Fibroblast of skin of right quadriceps (primary cell): ENCODE results near the gene PCNX3.
"Not testable (repeated sequence)": the region's sequence is repeated elsewhere in the genome, so short reads cannot be mapped to it uniquely, and the experiment has no call there.

Experiments
- DNase-seq: peaks from one replicate; pipeline ENCODE4 v3.0.0-alpha.2; 2013

PCNX3 gene

DNA sequence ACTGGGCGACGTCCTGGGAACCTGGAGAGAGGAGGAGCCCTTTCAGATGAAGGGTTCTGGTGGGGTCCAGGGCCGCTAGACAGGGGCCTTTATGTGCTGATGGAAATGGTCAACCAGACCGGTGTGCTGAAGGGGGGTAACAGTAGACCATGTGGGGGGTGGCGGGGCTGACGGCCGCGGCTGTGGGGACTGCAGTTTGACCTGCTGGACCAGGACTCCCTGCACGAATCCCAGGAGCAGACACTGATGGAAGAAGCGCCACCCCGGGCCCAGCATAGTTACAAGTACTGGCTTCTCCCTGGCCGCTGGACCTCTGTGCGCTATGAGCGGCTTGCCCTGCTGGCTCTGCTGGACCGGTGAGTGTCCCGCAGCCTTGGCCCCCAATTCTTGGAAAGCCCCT is 6.4 kb downstream of the PCNX3 start:
- DNase-seq, result no peak

DNA sequence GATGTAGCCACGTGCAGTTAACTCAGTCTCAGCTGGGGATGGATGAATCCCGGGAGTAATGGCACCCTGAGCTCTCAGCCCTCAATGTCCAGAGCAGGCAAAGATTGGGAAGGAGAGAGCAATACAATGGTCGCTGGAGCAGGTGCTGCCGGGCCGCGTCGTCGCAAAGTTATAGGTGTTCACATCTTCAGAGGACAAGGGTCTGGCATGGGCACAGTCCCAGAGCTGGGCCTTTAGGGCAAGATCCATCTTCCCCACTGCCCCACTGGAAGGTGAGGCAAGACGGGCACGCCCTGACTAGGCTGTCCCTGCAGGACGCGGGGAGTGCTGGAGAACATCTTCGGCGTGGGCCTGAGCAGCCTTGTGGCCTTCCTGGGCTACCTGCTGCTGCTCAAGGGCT is 7.6 kb downstream of the PCNX3 start:
- DNase-seq, result no peak

DNA sequence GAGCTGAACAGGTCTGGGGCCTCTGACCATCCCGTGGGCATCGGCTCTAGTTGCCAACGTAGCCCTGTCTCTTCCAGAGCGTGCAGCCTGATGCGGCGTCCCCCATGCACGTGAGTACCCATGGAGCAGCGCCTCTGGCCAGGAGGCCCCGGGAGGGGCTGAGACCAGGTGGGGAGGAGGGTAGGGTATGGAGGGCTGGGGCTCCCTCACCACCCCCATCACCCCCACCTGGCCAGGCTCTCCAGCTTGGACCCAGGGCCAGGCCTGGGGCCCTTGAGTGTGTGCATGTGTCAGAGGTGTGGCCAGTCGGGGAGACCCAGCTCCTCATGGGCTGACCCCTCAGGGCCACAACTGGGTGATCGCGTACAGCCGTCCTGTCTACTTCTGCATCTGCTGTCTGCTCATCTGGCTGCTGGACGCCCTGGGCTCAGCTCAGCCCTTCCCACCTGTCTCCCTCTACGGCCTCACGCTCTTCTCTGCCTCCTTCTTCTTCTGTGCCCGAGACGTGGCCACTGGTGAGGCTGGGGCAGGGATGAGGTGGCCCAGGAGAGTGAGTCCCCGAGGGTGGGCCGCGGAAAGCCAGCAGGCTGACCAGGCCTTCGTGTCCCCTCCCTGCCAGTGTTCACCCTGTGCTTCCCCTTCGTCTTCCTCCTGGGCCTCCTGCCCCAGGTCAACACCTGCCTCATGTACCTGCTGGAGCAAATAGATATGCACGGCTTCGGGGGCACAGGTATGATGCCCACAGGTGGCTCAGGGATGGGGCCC is 8.5 kb downstream of the PCNX3 start:
- no peak for DNase-seq

DNA sequence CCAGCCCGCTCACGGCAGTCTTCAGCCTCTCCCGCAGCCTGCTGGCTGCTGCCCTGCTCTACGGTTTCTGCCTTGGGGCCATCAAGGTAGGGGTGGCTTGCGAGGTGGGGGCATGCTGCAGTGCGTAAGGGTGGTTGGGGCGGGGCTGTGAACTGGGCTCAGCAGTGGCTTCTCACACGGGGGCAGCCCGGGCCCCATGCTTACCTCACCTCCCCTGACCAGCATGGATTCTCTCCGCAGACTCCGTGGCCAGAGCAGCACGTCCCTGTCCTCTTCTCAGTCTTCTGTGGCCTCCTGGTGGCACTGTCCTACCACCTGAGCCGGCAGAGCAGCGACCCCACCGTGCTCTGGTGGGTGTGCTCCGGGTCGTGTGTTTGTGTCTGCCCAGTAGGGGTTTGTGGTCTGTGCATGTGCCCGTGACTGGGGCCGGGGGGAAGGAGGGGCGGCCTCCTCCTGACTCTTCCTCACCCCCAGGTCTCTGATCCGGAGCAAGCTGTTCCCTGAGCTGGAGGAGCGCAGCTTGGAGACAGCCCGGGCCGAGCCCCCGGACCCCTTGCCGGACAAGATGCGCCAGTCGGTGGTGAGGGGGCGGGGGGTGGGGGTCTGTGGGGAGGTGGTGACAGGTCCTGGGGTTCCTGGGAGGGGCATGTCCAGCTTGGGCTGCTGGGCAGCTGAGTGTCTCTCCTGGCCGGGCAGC is 9.5 kb downstream of the PCNX3 start:
- DNase-seq, result no peak

DNA sequence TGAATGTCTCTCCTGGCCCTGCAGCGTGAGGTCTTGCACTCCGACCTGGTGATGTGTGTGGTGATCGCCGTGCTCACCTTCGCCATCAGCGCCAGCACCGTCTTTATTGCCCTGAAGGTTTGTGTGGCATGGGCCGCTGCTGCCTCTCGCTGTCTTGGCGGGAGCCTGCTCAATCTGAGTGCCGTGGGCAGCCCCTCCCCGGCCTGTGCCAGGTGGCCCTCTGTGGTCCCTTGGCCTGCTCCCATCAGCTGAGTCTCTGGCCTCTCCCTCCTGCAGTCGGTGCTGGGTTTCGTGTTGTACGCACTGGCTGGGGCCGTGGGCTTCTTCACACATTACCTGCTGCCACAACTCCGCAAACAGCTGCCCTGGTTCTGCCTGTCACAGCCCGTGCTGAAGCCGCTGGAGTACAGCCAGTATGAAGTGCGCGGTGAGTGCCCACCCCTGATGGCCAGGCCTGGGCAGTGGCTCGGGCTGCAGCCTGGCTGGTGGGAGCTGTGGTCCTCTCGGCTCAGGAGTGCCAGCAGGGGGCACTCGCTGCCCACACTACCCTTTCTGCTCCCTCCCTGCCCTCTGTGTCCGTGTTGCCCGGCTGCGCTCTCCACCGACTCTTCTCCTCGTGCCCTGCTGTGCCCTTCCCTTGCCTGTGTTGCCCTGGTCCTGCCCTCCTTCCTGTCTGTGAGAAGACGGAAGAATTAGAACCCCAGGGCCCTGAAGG is 10.2 kb downstream of the PCNX3 start:
- peak; percentile 30 for DNase-seq

DNA sequence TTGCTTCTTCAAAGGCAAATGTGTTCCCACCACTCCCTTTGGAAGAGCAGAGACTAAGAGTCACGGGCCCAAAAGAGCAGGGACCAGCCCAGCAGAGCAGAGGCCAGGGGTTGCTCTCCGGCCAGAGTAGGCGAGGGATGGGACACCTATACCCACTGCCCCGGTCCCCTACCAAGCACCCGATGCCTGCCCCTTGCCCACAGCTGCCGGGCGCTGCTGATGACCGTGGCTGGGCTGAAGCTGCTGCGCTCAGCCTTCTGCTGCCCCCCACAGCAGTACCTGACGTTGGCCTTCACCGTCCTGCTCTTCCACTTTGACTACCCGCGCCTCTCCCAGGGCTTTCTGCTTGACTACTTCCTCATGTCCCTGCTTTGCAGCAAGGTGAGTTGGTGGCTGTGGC is 11.6 kb downstream of the PCNX3 start:
- DNase-seq, result no peak

DNA sequence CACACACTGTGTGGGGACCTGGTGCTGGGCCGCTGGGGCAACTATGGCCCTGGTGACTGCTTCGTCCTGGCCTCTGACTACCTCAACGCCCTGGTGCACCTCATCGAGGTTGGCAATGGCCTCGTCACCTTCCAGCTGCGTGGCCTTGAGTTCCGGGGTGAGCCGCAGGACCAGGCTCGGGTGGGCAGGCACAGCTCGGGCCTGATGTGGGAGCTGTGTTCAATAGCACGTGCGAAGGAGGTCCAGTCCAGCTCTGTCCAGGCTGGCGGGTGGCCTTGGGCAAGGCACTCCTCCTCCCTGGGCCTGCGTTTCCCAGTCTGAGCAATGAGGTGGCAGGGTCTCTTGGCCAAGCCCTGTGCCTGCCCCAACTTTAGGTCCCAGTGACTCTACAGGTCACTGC is 14.0 kb downstream of the PCNX3 start:
- no peak for DNase-seq

DNA sequence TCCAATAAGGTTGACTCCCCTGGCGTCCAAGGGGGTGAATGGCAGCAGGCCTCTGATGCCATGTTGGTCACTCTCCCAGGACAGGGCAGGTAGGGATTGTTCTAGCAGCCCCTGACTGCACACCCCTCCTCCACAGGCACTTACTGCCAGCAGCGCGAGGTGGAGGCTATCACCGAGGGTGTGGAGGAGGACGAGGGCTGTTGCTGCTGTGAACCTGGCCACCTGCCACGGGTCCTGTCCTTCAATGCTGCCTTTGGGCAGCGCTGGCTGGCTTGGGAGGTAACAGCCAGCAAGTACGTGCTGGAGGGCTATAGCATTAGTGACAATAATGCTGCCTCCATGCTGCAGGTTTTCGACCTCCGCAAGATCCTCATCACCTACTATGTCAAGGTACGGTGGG is 14.6 kb downstream of the PCNX3 start:
- no peak for DNase-seq

DNA sequence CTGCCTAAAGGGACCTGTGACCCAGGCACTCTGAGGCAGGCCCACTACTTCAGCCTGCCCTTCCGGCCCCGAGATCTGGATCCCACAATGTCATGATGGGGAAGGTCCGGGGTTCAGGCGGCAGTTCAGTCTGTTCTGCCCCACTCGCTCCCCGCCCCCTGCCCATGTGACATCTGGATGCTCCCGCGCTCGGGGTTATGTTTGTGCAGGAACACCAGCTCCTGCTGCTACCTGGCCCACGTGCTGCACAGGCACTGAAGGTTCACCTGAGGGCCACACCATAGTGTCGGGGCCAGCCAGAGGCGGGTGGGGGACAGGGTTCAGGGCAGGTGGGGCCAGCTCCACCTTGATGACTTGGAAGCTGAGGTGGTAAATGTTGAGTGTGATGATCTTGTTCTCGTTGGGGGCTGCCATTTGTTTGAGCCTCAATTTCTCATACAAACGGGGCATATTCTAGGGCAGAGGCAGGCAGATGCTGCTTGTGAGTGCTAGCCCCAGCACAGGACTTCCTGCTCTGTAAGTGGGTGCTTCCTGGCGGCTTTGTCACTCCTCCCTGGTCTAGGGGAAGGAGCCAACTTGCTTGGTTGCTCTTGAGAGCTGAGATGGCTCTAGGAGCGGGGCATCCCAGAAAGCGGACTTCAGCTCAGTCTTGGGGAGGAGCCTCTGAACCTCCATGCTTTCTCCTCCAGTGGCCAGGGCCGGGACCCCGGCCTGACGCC is 18.0 kb downstream of the PCNX3 start:
- DNase-seq, result no peak

DNA sequence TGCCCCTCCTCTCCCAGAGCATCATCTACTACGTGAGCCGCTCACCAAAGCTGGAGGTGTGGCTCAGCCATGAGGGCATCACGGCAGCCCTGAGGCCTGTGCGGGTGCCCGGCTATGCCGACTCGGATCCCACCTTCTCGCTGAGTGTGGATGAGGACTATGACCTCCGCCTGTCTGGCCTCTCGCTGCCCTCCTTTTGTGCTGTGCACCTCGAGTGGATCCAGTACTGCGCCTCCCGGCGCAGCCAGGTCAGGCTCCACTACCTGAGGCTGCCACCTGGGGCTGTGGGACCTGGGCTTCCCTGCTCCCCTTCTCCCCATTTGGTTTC is 18.5 kb downstream of the PCNX3 start:
- no peak for DNase-seq

DNA sequence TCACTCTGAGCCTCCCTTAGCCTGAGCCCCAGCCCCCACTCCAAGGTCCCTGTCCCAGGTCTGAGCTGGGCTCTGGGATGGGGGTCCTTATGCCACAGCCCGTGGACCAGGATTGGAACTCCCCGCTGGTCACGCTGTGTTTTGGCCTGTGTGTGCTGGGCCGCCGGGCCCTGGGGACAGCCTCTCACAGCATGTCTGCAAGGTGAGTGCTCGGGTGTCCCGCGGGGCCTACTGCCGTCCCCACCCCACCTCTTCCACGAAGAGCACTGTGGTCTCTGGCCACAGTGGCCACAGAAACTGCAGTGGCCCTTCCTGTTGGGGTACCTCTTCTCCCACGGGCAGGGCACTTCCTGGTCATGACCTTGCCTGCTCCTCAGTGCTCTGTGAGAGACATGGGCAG is 18.9 kb downstream of the PCNX3 start:
- DNase-seq, result no peak

DNA sequence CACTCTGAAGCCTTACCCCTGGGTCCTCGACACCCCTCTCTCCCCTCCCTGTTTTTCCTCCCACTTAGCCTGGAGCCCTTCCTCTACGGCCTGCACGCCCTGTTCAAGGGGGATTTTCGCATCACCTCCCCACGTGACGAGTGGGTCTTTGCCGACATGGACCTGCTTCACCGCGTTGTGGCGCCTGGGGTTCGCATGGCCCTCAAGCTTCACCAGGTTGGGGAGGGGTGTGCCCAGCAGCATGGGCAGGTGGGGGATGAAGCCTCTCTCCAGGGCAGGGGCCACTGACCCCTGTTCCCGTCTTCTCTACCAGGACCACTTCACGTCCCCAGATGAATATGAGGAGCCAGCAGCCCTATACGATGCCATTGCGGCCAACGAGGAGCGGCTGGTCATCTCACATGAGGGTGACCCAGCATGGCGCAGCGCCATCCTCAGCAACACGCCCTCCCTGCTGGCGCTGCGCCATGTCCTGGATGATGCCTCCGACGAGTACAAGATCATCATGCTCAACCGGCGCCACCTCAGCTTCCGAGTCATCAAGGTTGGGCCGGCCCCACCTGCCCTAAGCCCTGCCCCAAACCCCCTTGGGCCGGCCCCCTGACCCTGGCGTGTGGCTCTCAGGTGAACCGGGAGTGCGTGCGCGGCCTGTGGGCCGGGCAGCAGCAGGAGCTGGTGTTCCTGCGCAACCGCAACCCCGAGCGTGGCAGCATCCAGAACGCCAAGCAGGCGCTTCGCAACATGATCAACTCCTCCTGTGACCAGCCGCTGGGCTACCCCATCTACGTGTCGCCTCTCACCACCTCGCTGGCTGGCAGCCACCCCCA is 19.5 kb downstream of the PCNX3 start:
- no peak for DNase-seq

DNA sequence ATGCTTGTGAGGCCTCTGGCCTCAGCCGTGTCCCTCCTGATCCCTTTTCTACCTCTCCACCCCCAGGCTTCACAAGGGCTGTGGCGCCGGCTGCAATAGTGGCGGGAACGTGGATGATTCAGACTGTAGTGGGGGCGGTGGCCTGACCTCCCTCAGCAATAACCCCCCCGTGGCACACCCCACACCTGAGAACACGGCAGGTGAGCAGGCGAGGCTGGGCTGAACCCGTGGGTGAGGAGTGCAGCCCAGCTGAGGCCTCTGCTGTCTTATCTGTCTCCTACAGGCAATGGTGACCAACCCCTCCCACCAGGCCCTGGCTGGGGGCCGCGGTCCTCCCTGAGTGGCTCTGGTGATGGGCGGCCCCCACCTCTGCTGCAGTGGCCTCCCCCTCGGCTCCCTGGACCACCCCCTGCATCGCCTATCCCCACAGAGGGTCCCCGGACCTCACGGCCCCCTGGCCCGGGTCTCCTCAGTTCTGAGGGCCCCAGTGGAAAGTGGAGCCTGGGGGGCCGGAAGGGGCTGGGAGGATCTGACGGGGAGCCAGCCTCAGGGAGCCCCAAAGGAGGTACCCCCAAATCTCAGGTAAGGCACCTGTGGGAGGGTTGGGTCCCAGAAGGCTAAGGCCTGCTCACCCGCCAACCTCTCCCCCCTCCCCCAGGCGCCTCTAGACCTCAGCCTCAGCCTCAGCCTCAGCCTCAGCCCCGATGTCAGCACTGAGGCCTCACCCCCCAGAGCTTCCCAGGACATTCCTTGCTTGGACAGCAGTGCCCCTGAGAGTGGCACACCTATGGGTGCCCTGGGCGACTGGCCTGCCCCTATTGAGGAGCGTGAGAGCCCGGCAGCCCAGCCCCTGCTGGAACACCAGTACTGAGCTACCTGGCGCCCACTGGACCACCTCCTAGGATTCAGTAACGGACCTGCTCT is 20.8 kb downstream of the PCNX3 start:
- no peak for DNase-seq

DNA sequence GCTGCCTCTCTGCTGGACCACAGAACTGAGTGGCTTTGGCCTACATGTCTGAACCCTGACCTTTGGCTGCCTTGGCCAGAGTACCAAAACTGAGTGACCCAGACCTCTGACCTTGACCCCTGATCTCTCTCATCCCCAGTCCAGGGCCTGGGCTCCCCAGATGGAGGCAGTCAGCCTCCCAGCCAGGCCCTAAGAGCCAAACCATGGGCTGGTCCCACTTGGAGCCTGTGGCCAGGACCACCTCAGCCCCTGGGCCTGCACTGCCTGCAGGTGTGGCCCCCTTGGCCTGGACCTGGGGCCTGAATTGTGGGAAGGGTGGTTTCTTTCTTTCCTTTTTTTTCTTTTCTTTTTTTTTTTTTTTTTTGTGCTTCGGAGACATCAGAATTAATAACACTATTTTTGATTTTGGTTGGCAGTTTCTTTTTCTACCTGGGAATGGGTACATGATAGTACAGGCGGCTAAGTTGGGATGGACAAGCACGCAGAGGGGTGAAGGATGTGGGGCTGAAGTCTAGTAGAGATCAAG is 21.5 kb downstream of the PCNX3 start:
- DNase-seq, result no peak

DNA sequence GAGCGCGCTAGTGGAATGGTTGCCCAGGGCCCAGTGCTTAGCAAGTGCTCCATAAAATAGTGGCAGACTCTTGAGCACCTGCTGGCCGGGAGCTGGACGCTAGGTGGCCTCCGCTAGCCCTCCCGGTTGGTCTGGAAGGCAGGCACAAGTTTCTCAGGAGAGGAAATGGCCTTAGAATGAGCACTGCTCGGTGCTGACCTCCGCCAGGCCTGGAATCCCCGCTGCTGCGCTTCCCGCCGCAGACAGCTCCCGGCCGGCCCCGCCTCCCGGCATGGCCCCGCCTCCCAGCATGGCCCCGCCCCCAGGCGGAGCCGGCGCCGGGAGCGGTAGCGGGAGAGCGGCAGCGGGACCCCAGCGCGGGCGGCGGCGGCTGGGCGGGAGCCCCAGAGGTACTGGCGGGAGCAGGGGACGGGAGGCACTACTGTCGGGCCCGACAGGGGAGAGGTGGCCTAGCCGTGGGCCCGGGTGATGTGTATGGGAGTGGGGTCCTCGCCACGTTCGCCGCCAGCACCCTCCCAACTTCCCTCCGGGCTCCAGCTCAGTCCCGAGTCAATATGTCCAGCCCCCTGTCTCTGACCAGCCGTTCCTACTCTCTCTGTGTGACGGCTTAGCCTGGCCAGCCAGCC is 22.3 kb downstream of the PCNX3 start, which contains the start of gene SIPA1:
Gene SIPA1, plus strand, starts transcription at position 308 of the 626 bp plus-strand sequence. CDS start 2,821 bp downstream, outside the sequence.
- peak; percentile 70 for DNase-seq

DNA sequence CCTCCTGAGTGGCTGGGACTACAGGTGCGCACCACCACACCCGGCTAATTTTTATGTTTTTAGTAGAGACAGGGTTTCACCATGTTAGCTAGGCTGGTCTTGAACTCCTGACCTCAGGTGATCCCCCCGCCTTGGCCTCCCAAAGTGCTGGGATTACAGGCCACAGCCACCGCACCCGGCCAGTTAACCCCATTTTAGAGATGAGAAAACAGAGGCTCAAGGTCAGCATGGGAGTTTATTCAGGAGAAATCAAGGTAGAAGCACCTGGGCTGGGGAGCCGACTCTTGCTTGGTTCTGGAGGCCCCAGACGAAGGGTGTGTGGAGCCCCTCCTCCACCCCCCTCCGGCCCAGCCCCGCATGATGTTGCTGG is 23.6 kb downstream of the PCNX3 start:
- not testable (repeated sequence) for DNase-seq

DNA sequence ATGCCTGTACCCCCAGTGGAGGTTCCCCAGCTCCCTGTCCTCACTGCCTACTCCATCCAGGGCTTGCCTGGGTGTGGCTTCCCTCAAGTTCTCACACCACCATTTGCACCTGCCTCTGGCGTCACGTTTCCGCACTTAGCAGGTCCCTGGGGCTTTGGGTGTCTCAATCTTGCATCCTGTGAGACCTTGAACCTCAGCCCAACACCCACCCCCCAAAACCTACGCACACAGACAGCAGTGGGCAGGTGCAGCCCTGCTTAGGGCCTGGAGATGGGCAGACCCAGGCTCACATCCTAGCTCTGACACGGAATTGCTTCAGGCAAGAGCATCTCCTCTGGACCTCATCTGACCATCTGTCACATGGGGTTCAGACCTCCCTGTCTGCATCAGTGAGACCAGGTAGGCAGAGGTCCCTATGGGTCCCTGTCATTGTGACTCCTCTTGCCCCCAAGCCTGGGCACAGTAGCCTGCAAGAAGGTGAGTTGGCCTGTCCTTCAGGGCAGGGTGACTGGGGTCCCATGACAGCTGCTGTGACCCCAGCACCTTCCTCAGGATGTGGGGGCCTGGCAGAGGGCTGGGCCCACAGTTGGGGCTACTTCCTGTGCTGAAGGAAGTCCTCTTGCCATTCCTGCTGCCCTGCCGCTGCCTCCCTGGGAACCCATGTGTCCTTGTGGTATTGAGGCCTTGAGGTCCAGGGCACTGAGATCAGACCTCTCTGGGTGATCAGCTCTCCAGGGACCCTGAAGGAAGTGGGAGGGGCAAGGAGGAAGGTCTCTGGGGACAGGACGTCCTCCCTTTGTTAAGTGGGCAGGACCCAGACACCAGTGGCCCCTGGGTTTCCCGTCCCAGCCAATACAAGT is 24.3 kb downstream of the PCNX3 start:
- DNase-seq, result no peak

DNA sequence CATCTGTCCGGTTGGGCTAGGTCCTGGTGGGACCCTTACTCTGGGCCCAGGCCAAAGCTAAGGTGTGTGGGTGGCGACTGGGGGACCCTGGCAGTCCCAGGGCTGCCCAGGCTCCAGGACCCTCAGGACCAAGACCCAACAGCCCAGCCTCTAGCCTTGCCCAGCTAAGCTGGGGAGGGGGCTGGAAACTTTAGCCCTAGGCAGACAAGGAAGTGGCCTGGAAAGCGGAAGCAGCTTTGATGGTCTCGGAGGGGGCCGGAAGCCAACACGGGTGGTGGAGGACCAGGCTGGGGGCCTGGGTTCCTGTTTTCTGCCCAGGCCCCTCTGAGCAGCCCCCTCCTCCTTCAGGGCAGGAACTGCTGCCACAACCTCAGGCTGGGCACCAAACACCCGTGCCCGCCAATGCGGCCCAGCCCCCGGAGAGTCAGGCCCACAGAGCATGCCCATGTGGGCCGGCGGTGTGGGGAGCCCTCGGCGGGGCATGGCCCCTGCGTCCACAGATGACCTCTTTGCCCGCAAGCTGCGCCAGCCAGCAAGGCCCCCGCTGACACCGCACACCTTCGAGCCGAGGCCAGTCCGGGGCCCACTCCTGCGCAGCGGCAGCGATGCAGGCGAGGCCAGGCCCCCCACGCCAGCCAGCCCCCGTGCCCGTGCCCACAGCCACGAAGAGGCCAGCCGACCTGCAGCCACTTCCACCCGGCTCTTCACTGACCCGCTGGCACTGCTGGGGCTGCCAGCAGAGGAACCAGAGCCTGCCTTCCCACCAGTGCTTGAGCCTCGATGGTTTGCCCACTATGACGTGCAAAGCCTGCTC is 25.1 kb downstream of the PCNX3 start:
- no peak for DNase-seq
